Immature natural killer cell (primary cell): ENCODE measurements around the gene PRXL2A. TPM values are rescaled to one million over a fixed set of nuclear protein-coding genes. Genes with fewer than 3 reads are reported as not detected.

Experiments
- DNase-seq, 3 donors: peaks; one replicate each; pipeline ENCODE4 v3.0.0; 2022; ENCODE audit warnings: mixed read lengths in 1 of 3
- H3K27ac Mint-ChIP-seq, 6 donors: one replicate each; pipeline ENCODE4 v1.8.0; 2020; ENCODE audit warnings: mixed read lengths in 6 of 6, mild to moderate bottlenecking in 5 of 6, inconsistent platforms in 4 of 6, moderate library complexity in 3 of 6
- H3K27me3 Mint-ChIP-seq, 3 donors: one replicate each; pipeline ENCODE4 v1.8.0; 2020 to 2021; ENCODE audit warnings: low read depth in 3 of 3, mild to moderate bottlenecking in 3 of 3, mixed read lengths in 3 of 3, moderate library complexity in 3 of 3, inconsistent platforms in 1 of 3
- H3K36me3 Mint-ChIP-seq, 3 donors: one replicate each; pipeline ENCODE4 v1.8.0; 2020; ENCODE audit warnings: mixed read lengths in 3 of 3, inconsistent platforms in 2 of 3, mild to moderate bottlenecking in 2 of 3
- H3K4me1 Mint-ChIP-seq, 2 donors: one replicate each; pipeline ENCODE4 v1.8.0; 2020; ENCODE audit warnings: inconsistent platforms in 2 of 2, mild to moderate bottlenecking in 2 of 2, mixed read lengths in 2 of 2, moderate library complexity in 1 of 2
- H3K4me3 Mint-ChIP-seq, 5 donors: one replicate each; pipeline ENCODE4 v1.8.0; 2020; ENCODE audit warnings: mild to moderate bottlenecking in 5 of 5, mixed read lengths in 5 of 5, inconsistent platforms in 3 of 5, moderate library complexity in 3 of 5
- H3K9me3 Mint-ChIP-seq, 6 donors: one replicate each; pipeline ENCODE4 v1.8.0; 2020; ENCODE audit warnings: mild to moderate bottlenecking in 6 of 6, mixed read lengths in 6 of 6, inconsistent platforms in 4 of 6, moderate library complexity in 3 of 6
- polyA plus RNA-seq, 3 donors: library from polyadenylated mRNA; unstranded; fragments of 300-500 nt; fragmentation: Illumina TruSeq; gene quantifications; one replicate each; pipeline ENCODE4 v1.2.3, GENCODE V29; 2021

PRXL2A gene
- polyA plus RNA-seq, 3 donors from 2014 or later, result 3.9 to 6.3 (median 4.3) TPM

- no peak for DNase-seq
- no peak overlapping the region for H3K27ac Mint-ChIP-seq
- no peaks in the 10 kb centered on the region for H3K4me1 Mint-ChIP-seq
- no peaks in the 10 kb centered on the region for H3K36me3 Mint-ChIP-seq
- H3K27me3 Mint-ChIP-seq, result peaks cover 0 to 10% (median 4%) of the 10 kb centered on the region in 3 donors
- no peak overlapping the region for H3K4me3 Mint-ChIP-seq
- H3K9me3 Mint-ChIP-seq, result no peaks in the 10 kb centered on the region
These were observed 8.1 kb upstream of the PRXL2A start for GRCh38 chr10:80400136-80400804.

- H3K4me1 Mint-ChIP-seq, result peaks cover 8 to 16% of the 10 kb centered on the region in 2 donors
- H3K4me3 Mint-ChIP-seq, result no peak overlapping the region
- H3K27me3 Mint-ChIP-seq, result peaks cover 5 to 9% (median 8%) of the 10 kb centered on the region in 3 donors
- DNase-seq, result no peak
- H3K36me3 Mint-ChIP-seq, result no peaks in the 10 kb centered on the region
- H3K9me3 Mint-ChIP-seq, result no peaks in the 10 kb centered on the region
- no peak overlapping the region for H3K27ac Mint-ChIP-seq
These were observed 3.3 kb upstream of the PRXL2A start for GRCh38 chr10:80405035-80405434.

GRCh38 chr10:80405626-80406025, 2.7 kb upstream of the PRXL2A start:
- no peaks in the 10 kb centered on the region for H3K36me3 Mint-ChIP-seq
- H3K4me1 Mint-ChIP-seq, result peaks cover 8 to 16% of the 10 kb centered on the region in 2 donors
- H3K27me3 Mint-ChIP-seq, result peaks cover 5 to 9% (median 8%) of the 10 kb centered on the region in 3 donors
- no peak overlapping the region for H3K27ac Mint-ChIP-seq
- H3K4me3 Mint-ChIP-seq, result no peak overlapping the region
- DNase-seq, result no peak
- H3K9me3 Mint-ChIP-seq, result no peaks in the 10 kb centered on the region

- Mint-ChIP-seq H3K27ac (peak overlapping the region in 1 of 6 donors; percentile 31), H3K27me3 (peaks cover 5 to 9% (median 8%) of the 10 kb centered on the region in 3 donors), H3K4me3 (no peak overlapping the region), H3K9me3 (no peaks in the 10 kb centered on the region), H3K36me3 (no peaks in the 10 kb centered on the region), H3K4me1 (peaks cover 8 to 16% of the 10 kb centered on the region in 2 donors)
- no peak for DNase-seq
These were observed 2.1 kb upstream of the PRXL2A start for GRCh38 chr10:80406204-80406603.

GRCh38 chr10:80407812-80408241, 524 bp upstream of the PRXL2A start:
- no peaks in the 10 kb centered on the region for H3K9me3 Mint-ChIP-seq
- no peak for DNase-seq
- peak overlapping the region in 3 of 6 donors; percentile 72 to 82 (median 79) for H3K27ac Mint-ChIP-seq
- H3K4me3 Mint-ChIP-seq, result peak overlapping the region; percentile 88 to 96 (median 92)
- no peaks in the 10 kb centered on the region for H3K36me3 Mint-ChIP-seq
- peaks cover 8 to 16% of the 10 kb centered on the region in 2 donors for H3K4me1 Mint-ChIP-seq
- H3K27me3 Mint-ChIP-seq, result peaks cover 4 to 9% (median 5%) of the 10 kb centered on the region in 3 donors

GRCh38 chr10:80409121-80409520, 770 bp downstream of the PRXL2A start:
- Mint-ChIP-seq H3K27ac (peak overlapping the region in 1 of 6 donors; percentile 3), H3K9me3 (no peaks in the 10 kb centered on the region), H3K27me3 (peaks cover 4 to 5% (median 5%) of the 10 kb centered on the region in 3 donors), H3K4me1 (peaks cover 8 to 16% of the 10 kb centered on the region in 2 donors), H3K36me3 (no peaks in the 10 kb centered on the region), H3K4me3 (peak overlapping the region; percentile 74 to 93 (median 91))
- no peak for DNase-seq

GRCh38 chr10:80410122-80410521, 1.8 kb downstream of the PRXL2A start:
- H3K27me3 Mint-ChIP-seq, result peaks cover 4 to 5% (median 5%) of the 10 kb centered on the region in 3 donors
- H3K4me1 Mint-ChIP-seq, result peaks cover 8 to 16% of the 10 kb centered on the region in 2 donors

GRCh38 chr10:80410578-80411145, 2.3 kb downstream of the PRXL2A start:
- Mint-ChIP-seq H3K9me3 (no peaks in the 10 kb centered on the region), H3K27ac (no peak overlapping the region), H3K36me3 (no peaks in the 10 kb centered on the region), H3K4me1 (peaks cover 8 to 16% of the 10 kb centered on the region in 2 donors), H3K27me3 (peaks cover 4 to 5% (median 5%) of the 10 kb centered on the region in 3 donors), H3K4me3 (no peak overlapping the region)
- no peak for DNase-seq

More at GRCh38 chr10:80410122-80410521, 1.8 kb downstream of the PRXL2A start:
- Mint-ChIP-seq H3K4me3 (peak overlapping the region; percentile 26 to 88 (median 51)), H3K36me3 (no peaks in the 10 kb centered on the region), H3K27ac (no peak overlapping the region), H3K9me3 (no peaks in the 10 kb centered on the region)
- no peak for DNase-seq

- no peaks in the 10 kb centered on the region for H3K9me3 Mint-ChIP-seq
- peaks cover 8 to 16% of the 10 kb centered on the region in 2 donors for H3K4me1 Mint-ChIP-seq
- peaks cover 4 to 5% (median 5%) of the 10 kb centered on the region in 3 donors for H3K27me3 Mint-ChIP-seq
- no peak for DNase-seq
- no peaks in the 10 kb centered on the region for H3K36me3 Mint-ChIP-seq
- H3K27ac Mint-ChIP-seq, result no peak overlapping the region
- no peak overlapping the region for H3K4me3 Mint-ChIP-seq
These were observed 2.9 kb downstream of the PRXL2A start for GRCh38 chr10:80411267-80411668.

GRCh38 chr10:80411681-80412220, 3.4 kb downstream of the PRXL2A start:
- no peak overlapping the region for H3K27ac Mint-ChIP-seq
- H3K27me3 Mint-ChIP-seq, result peaks cover 4 to 5% (median 5%) of the 10 kb centered on the region in 3 donors
- H3K4me1 Mint-ChIP-seq, result peaks cover 8 to 16% of the 10 kb centered on the region in 2 donors
- no peak for DNase-seq
- no peaks in the 10 kb centered on the region for H3K36me3 Mint-ChIP-seq
- no peak overlapping the region for H3K4me3 Mint-ChIP-seq
- no peaks in the 10 kb centered on the region for H3K9me3 Mint-ChIP-seq

GRCh38 chr10:80412486-80412885, 4.1 kb downstream of the PRXL2A start:
- no peak for DNase-seq
- Mint-ChIP-seq H3K36me3 (no peaks in the 10 kb centered on the region), H3K4me3 (no peak overlapping the region), H3K9me3 (no peaks in the 10 kb centered on the region), H3K27me3 (peaks cover 2 to 5% (median 2%) of the 10 kb centered on the region in 3 donors), H3K27ac (no peak overlapping the region), H3K4me1 (peaks cover 6 to 14% of the 10 kb centered on the region in 2 donors)

GRCh38 chr10:80413271-80413996, 5.1 kb downstream of the PRXL2A start:
- Mint-ChIP-seq H3K27me3 (peaks cover 0 to 3% (median 2%) of the 10 kb centered on the region in 3 donors), H3K4me3 (no peak overlapping the region), H3K9me3 (no peaks in the 10 kb centered on the region), H3K36me3 (no peaks in the 10 kb centered on the region), H3K4me1 (peaks cover 0 to 7% of the 10 kb centered on the region in 2 donors), H3K27ac (no peak overlapping the region)
- DNase-seq, result no peak

GRCh38 chr10:80414142-80414895, 6.0 kb downstream of the PRXL2A start:
- Mint-ChIP-seq H3K36me3 (no peaks in the 10 kb centered on the region), H3K4me1 (peaks cover 0 to 2% of the 10 kb centered on the region in 2 donors), H3K9me3 (no peaks in the 10 kb centered on the region), H3K27ac (no peak overlapping the region), H3K27me3 (peaks cover 0 to 6% (median 2%) of the 10 kb centered on the region in 3 donors), H3K4me3 (no peak overlapping the region)
- no peak for DNase-seq
